Activated effector memory CD4-positive, alpha-beta T cell treated with Interleukin-2 at 50 U/mL for 16 hours (primary cell): ENCODE results near the gene CD7.

Source experiments
- DNase-seq: peaks from one replicate; pipeline ENCODE4 v3.0.0-alpha.2; 2020

The CD7 gene

DNA sequence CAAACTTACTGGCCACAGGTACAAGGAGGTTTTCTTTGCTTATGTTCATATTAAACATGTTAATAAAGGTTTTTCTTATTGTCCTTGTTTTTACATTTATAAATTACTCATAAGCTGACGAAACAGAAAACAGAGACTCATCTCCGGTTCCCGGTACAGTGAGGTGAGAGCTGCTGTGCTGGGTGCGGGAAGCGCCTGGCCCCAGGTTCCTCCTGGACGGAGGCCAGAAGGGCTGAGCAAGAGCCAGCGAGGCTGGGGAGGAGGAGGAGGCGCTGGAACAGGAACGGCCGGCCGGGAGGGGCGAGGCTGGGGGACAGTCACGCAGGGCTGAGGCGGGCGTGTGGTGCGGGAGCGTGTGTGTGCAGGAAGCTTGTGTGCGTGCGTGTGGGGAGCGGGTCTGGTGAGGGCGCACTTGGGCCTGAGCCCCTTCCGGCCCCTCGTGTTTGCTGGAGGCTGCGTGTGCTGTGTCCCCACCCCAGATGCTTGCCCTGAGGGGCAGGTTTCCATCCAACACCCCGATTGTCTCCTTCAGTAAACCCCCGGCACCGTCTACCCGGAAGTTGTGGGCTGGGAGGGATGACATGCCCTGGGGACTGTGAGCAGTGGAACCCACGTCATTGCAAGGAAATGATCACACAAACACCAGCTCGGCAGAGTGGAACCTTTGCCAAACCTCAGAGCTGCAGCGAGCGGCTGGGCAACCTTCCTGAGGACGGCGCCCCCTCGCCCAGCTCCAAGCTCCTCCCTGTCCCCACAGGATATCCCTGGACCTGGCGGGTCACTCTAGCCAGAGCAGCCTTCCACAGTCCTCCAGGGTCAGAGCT is 19.5 kb downstream of the CD7 start:
- peak; percentile 85 for DNase-seq

GRCh38 chr17:82297280-82297713 is 20.1 kb downstream of the CD7 start:
- DNase-seq = peak; percentile 68

GRCh38 chr17:82296511-82297279 is 20.7 kb downstream of the CD7 start:
- no peak for DNase-seq

DNA sequence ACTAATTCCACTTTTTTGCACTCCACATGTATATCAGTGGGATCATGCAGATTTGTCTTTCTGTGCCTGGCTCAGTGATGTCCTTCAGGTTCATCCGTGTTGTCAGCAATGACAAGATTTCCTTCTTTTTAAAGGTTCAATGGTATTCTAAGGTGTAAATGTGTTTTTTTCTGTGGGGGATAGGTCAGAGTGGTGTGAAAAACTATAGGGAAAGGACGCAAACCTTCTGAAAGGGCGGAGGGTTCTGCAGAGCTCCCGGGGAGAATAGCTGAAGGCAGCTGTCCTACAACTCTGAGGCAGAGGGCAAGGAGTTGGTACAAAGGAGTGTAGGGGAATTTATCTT is 22.0 kb downstream of the CD7 start:
- DNase-seq = no peak

- DNase-seq = no peak
These were observed 23.2 kb downstream of the CD7 start for GRCh38 chr17:82294064-82294773.

DNA sequence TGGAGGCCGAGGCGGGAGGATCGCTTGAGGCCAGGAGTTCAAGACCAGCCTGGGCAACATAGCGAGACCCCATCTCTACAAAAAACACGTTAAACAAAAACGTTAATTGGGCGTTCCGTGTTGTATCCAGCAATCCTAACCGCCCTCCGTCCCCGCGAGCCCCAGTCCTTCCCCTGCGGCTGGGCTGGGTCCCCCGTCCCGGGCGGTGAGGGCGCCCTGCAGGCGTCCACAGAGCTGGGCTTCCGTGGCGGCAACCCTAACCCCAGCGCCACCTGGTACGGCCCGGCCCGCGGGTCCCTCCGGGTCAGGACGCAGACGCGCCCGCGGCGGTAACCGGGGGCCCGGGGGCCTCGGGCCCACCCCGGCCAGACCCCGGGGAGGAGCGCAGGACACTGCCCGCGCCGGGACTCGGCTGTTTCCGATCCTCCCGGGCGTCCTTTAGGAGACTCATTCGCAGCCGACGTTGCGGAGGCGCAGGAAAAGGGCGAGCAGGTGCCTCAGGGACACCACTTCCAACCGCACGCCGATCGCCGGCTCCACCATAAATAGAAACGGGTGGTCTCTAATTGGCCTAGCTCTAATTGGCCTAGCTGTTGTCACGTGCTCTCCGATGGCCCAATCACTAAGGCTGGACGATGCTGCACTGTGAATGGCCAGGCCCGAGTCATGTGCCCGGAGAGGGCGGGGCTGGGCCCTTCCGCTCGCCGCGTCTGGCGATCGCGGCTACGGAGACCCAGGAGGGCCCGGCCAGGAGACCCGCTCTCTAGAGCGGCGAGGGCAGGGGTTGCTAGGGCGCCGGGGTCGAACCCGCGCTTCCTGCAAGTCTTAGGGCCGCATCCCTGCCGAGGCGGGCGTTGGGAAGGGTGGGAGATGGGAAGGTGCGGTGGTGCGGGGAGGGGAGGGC is 24.9 kb downstream of the CD7 start:
- peak; percentile 85 for DNase-seq

- no peak for DNase-seq
These were observed 25.7 kb downstream of the CD7 start for GRCh38 chr17:82291582-82292250.

- no peak for DNase-seq
These were observed 29.3 kb downstream of the CD7 start for GRCh38 chr17:82287868-82288801.

- DNase-seq = no peak
These were observed 30.2 kb downstream of the CD7 start for GRCh38 chr17:82287013-82287867.

- DNase-seq = no peak
These were observed 32.3 kb downstream of the CD7 start for GRCh38 chr17:82285141-82285540.

DNA sequence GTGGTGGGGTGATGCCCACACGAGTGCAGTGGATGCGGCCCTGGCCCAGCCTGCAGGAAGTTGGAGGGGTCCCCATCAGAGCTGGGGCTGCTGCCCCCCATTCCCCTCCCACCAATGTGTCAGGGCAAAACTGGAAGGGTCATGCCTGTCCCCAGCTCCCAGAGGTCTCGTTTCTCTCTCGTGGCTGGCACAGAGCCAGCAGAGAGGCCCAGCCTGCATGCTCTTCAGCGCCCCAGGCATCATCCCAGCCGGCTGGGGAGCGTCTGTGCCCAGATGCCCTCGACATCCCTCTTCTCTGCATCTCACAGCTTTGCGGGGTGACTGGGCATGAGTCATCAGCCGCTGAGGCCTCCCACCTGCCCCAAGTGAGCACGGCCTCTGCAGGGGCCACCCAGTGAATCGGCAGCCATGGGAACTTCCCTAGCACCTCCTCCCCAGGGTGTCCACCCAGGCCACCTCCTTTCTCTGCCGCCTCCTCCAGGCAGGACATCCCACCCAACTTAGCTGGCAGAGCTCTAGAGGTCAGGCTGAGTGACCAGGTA is 34.1 kb downstream of the CD7 start:
- DNase-seq = no peak

- no peak for DNase-seq
These were observed 34.9 kb downstream of the CD7 start for GRCh38 chr17:82282239-82283207.

- DNase-seq = no peak
These were observed 35.7 kb downstream of the CD7 start for GRCh38 chr17:82281502-82282238.

- no peak for DNase-seq
These were observed 36.3 kb downstream of the CD7 start for GRCh38 chr17:82281076-82281475.

DNA sequence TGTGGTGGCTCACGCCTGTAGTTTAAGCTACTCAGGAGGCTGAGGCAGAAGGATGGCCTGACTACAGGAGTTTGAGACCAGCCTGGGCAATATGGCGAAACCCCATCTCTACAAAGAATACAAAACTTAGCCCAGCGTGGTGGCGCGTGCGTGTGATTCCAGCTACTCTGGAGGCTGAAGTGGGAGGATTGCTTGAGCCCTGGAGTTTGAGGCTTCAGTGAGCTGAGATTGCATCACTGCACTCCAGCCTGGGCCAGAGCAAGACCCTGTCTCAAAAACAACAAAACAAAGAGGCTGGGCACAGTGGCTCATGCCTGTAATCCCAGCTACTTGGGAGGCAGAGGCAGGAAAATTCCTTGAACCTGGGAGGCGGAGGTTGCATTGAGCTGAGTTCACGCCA is 36.9 kb downstream of the CD7 start:
- DNase-seq = no peak

- DNase-seq = no peak
These were observed 38.5 kb downstream of the CD7 start for GRCh38 chr17:82278786-82279391.

DNA sequence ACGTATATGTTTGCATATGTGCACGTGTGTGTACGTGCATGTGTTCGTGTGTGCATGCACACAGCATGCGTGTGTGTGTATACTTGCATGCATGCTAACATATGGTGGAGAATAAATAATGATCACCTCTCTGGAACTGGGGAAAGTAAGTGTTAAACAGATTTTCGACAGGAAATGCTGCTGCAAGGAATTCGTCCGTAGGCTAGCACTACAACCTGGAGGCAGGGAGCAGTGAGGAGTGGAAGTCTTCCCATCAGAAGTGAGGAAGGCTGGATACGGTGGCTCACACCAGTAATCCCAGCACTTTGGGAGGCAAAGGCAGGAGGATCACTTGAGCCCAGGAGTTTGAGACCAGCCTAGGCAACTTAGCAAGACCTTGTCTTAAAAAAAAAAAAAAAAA is 39.1 kb downstream of the CD7 start:
- DNase-seq = no peak
